ENCODE results near the gene GASK1B.

DNA sequence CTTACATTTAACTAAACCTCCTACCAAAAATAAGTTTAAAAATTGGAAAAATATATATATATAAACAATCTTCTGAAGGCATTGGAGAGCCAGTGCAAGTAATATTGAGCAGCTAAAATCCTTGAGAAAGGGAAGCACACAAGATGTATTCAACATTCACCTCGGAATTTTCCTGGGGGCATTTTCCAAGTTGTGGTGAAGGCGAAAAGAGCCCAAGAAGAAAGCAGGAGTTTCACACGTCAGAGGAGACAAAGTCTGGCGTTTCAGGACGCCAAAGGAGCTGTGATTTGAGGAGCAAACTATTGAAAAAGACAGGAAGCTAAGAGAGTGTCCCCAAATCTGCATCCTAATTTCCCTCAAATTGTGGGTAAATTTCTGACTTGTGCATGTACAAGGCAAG lies 9.1 kb upstream of the GASK1B start:
- no peak for TF ChIP-seq EZH2 (IDR thresholded peaks at IDR 0.05)
- TF ChIP-seq SP1 (IDR thresholded peaks at IDR 0.05; ENCODE audit: low read depth), result no peak
- TF ChIP-seq YY1 (IDR thresholded peaks at IDR 0.05; ENCODE audit: extremely low read depth, insufficient replicate concordance, low read depth, low read length), result no peak
- TF ChIP-seq, protein P1, sequence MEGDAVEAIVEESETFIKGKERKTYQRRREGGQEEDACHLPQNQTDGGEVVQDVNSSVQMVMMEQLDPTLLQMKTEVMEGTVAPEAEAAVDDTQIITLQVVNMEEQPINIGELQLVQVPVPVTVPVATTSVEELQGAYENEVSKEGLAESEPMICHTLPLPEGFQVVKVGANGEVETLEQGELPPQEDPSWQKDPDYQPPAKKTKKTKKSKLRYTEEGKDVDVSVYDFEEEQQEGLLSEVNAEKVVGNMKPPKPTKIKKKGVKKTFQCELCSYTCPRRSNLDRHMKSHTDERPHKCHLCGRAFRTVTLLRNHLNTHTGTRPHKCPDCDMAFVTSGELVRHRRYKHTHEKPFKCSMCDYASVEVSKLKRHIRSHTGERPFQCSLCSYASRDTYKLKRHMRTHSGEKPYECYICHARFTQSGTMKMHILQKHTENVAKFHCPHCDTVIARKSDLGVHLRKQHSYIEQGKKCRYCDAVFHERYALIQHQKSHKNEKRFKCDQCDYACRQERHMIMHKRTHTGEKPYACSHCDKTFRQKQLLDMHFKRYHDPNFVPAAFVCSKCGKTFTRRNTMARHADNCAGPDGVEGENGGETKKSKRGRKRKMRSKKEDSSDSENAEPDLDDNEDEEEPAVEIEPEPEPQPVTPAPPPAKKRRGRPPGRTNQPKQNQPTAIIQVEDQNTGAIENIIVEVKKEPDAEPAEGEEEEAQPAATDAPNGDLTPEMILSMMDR (IDR thresholded peaks at IDR 0.05 in 2 of 3, conservative IDR thresholded peaks at IDR 0.05 in 1 of 3; ENCODE audit: borderline replicate concordance in 1 of 3, insufficient read depth in 1 of 3, low read depth in 2 of 3, low read length in 2 of 3), result no peak
- no peak for TF ChIP-seq SIN3A (IDR thresholded peaks at IDR 0.05; ENCODE audit: low read depth)
- TF ChIP-seq EZH2phosphoT487 (IDR thresholded peaks at IDR 0.05; ENCODE audit: borderline replicate concordance), result no peak
- no peak for TF ChIP-seq ZNF274 (IDR thresholded peaks at IDR 0.05; ENCODE audit: low read depth, low read length)
- no peak for TF ChIP-seq POLR2AphosphoS5 (IDR thresholded peaks at IDR 0.05; ENCODE audit: low read depth, low read length)
- TF ChIP-seq, protein P2, sequence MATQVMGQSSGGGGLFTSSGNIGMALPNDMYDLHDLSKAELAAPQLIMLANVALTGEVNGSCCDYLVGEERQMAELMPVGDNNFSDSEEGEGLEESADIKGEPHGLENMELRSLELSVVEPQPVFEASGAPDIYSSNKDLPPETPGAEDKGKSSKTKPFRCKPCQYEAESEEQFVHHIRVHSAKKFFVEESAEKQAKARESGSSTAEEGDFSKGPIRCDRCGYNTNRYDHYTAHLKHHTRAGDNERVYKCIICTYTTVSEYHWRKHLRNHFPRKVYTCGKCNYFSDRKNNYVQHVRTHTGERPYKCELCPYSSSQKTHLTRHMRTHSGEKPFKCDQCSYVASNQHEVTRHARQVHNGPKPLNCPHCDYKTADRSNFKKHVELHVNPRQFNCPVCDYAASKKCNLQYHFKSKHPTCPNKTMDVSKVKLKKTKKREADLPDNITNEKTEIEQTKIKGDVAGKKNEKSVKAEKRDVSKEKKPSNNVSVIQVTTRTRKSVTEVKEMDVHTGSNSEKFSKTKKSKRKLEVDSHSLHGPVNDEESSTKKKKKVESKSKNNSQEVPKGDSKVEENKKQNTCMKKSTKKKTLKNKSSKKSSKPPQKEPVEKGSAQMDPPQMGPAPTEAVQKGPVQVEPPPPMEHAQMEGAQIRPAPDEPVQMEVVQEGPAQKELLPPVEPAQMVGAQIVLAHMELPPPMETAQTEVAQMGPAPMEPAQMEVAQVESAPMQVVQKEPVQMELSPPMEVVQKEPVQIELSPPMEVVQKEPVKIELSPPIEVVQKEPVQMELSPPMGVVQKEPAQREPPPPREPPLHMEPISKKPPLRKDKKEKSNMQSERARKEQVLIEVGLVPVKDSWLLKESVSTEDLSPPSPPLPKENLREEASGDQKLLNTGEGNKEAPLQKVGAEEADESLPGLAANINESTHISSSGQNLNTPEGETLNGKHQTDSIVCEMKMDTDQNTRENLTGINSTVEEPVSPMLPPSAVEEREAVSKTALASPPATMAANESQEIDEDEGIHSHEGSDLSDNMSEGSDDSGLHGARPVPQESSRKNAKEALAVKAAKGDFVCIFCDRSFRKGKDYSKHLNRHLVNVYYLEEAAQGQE (IDR thresholded peaks at IDR 0.05; ENCODE audit: low read depth), result no peak

Measured in HCT116 (cell line).